GM18508 (cell line): ENCODE results near the gene ATP6V0E2.
"Not testable (repeated sequence)": the region's sequence is repeated elsewhere in the genome, so short reads cannot be mapped to it uniquely, and the experiment has no call there.

Experiments used
- ATAC-seq: cut with Tn5 transposase; IDR thresholded peaks from one replicate; pipeline ENCODE4 v1.9.1; 2021; ENCODE audit warnings: moderate number of reproducible peaks; ENCODE audit not compliant: insufficient read depth, unreplicated experiment

ATP6V0E2 gene

DNA sequence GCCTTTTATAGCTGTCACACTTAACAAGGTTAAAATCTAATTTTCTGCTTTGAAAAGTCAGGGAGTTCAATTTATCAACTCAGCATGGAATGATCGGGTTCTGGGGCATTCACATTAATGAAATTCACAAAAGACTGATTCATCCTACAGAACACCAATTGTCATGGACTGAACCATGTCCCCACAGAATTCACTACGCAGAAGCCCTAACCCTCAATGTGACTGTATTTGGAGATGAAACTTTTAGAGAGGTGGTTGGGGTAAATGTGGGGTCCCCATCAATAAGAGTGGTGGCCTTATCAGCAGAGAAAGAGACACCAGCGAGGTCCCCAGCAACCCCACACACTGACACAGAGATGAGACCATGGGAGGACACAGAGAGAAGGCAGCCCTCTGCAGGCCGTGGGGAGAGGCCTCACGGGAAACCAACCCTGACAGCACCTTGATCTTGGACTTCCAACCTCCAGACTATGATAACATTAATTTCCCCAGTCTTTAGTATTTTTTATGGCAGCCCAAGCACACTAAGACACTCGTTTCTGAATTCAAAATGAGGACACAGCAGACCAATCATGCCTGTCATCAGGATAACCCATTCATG, 34.1 kb downstream of the ATP6V0E2 start:
- ATAC-seq = not testable (repeated sequence)

DNA sequence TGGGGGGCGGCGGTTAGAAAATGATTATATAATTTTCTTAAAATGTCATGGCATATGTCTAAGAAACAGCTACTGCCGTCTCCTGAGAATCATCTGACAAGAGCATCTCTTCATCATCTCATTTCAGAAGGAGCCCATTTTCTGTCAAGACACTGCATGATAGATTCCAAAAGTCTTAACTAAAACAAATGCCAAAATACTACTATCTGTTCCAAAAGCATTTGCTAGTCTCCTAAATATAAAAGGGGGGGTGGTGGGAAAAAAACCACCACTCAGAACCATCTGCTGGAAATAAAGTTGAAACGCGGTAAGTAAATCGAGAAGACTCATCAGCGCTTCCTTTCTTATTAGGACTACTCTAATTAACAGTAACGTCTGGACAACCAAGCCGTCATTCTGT, 36.5 kb downstream of the ATP6V0E2 start:
- not testable (repeated sequence) for ATAC-seq

DNA sequence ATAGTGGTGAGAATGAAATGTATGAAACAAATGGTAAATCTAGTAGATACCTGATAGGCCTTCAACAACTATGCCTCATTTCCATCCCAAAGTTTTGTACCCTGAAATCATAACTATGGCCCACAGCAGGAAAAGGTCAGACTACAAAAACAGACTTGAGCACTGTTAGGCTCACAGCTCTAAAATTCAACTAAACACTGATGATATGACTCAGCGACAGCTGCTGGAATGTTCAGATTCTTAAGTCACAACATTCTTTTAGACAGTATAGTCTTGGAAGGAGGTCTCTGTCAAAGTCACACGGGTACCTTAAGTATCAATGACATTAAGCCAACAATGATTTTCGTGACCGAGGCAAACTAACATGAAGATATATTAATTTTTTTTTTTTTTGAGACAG, 38.4 kb downstream of the ATP6V0E2 start:
- not testable (repeated sequence) for ATAC-seq

DNA sequence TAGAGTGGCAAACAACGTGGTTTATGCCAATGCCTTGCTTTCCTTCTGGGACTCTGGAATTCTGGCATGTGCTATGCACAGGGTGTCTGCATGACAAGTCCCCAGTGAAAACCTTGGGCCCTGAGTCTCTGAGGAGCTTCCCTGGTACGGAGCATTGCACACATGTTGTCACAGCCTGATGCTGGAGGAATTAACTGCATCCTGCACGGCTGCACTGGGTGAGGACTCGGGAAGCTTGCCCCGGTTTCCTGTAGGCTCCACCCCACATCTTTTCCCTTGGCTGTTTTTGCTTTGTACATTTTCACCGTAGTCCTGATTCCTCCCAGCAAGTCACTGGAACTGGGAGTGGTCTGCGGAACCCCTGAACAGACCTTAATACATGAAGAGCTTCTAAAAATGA, 52.6 kb downstream of the ATP6V0E2 start:
- not testable (repeated sequence) for ATAC-seq
